H1 (cell line): ENCODE results near the gene VSTM2B. TPM values are rescaled to one million over a fixed set of nuclear protein-coding genes. Genes with fewer than 3 reads are reported as not detected.

ENCODE experiments used
- CTCF ChIA-PET: fragments of 300-600 bp; sonication (Branson Sonifier 250); formaldehyde crosslinking; loops from one replicate; lab custom pipeline; 2021; ENCODE audit not compliant: partially characterized antibody; lab: Charles Lee
- POLR2A ChIA-PET: fragments of 300-600 bp; sonication (Branson Sonifier 250); formaldehyde crosslinking; loops from one replicate; lab custom pipeline; 2021; ENCODE audit warnings: inconsistent platforms; ENCODE audit not compliant: partially characterized antibody; lab: Charles Lee
- DNase-seq, 2 experiments: peaks; one replicate each; pipeline versions ENCODE4 v3.0.0 to v3.0.0-alpha.2; 2010 to 2022; ENCODE audit warnings: low spot score in 2 of 2, low read depth in 1 of 2, mixed read lengths in 1 of 2
- FAIRE-seq: peaks from 2 replicates; lab custom pipeline; 2011; peaks lifted over from hg19 to GRCh38; lab: Jason Lieb, UNC
- H2AFZ ChIP-seq: 2 replicates; pipeline ENCODE4 v1.8.1; 2012; ENCODE audit warnings: low read length, inconsistent platforms
- H2AK5ac ChIP-seq: 2 replicates; pipeline ENCODE4 v1.6.1; 2013; ENCODE audit warnings: low read depth, low read length
- H2BK120ac ChIP-seq: replicated peaks from 2 replicates; pipeline ENCODE3; 2013; ENCODE audit warnings: low read depth, low read length, inconsistent platforms
- H2BK12ac ChIP-seq: 2 replicates; pipeline ENCODE4 v1.6.1; 2013; ENCODE audit warnings: low read depth, low read length
- H2BK15ac ChIP-seq: 2 replicates; pipeline ENCODE4 v1.6.1; 2013; ENCODE audit warnings: low read length
- H2BK20ac ChIP-seq: 2 replicates; pipeline ENCODE4 v1.6.1; 2013; ENCODE audit warnings: low read length
- H2BK5ac ChIP-seq: 2 replicates; pipeline ENCODE4 v1.6.1; 2013; ENCODE audit warnings: low read depth, low read length
- H3K14ac ChIP-seq: 2 replicates; pipeline ENCODE4 v1.6.1; 2013; ENCODE audit warnings: inconsistent platforms; ENCODE audit not compliant: insufficient read length
- H3K18ac ChIP-seq: 2 replicates; pipeline ENCODE4 v1.6.1; 2013; ENCODE audit warnings: low read length; ENCODE audit errors: extremely low read depth
- H3K23ac ChIP-seq: 2 replicates; pipeline ENCODE4 v1.6.1; 2013; ENCODE audit warnings: inconsistent platforms; ENCODE audit not compliant: insufficient read length
- H3K23me2 ChIP-seq: 2 replicates; pipeline ENCODE4 v1.6.1; 2013; ENCODE audit warnings: low read depth, low read length
- H3K27ac ChIP-seq: 2 replicates; pipeline ENCODE4 v1.6.1; 2011; ENCODE audit warnings: low read depth, low read length, inconsistent platforms
- H3K27me3 ChIP-seq, 4 experiments: replicated peaks in 1 of 4; 1 replicate in 1 of 4; 2 replicates in 3 of 4; pipeline versions ENCODE4 v1.6.1 to v1.8.1; 2011 to 2013; ENCODE audit warnings: low read length in 3 of 4, mild to moderate bottlenecking in 3 of 4, inconsistent platforms in 2 of 4, mixed read lengths in 2 of 4, moderate library complexity in 1 of 4; ENCODE audit not compliant: control insufficient read depth in 3 of 4, insufficient read depth in 3 of 4; ENCODE audit errors: extremely low read depth in 1 of 4
- H3K36me3 ChIP-seq, 4 experiments: 2 replicates each; pipeline versions ENCODE4 v1.6.1 to v1.8.1; 2011 to 2013; ENCODE audit warnings: mild to moderate bottlenecking in 4 of 4, low read length in 3 of 4, moderate library complexity in 2 of 4, control low read depth in 1 of 4, inconsistent platforms in 1 of 4; ENCODE audit not compliant: insufficient read depth in 4 of 4, control insufficient read depth in 2 of 4
- H3K4ac ChIP-seq: replicated peaks from 2 replicates; pipeline ENCODE3; 2013; ENCODE audit warnings: low read length, low read depth, mixed read lengths, inconsistent platforms; ENCODE audit not compliant: insufficient read length
- H3K4me1 ChIP-seq, 4 experiments: replicated peaks in 1 of 4; 1 replicate in 1 of 4; 2 replicates in 3 of 4; pipeline versions ENCODE4 v1.6.1 to v1.8.1; 2011 to 2013; ENCODE audit warnings: low read length in 3 of 4, inconsistent platforms in 2 of 4, mixed read lengths in 1 of 4; ENCODE audit not compliant: insufficient read depth in 4 of 4, control insufficient read depth in 3 of 4
- H3K4me2 ChIP-seq, 2 experiments: 2 replicates each; pipeline versions ENCODE4 v1.6.1 to v1.8.1; 2011 to 2013; ENCODE audit warnings: low read depth in 2 of 2, low read length in 2 of 2, control low read depth in 1 of 2, inconsistent platforms in 1 of 2, mild to moderate bottlenecking in 1 of 2; ENCODE audit not compliant: insufficient read depth in 1 of 2
- H3K4me3 ChIP-seq, 4 experiments: fragments of 200-600, 300-600 bp in 1 of 4; sonication (generic), shearing (Covaris generic), sonication (Bioruptor Twin) in 1 of 4; 2 replicates each; pipeline versions ENCODE4 v1.5.1 to v1.8.1; 2011 to 2016; ENCODE audit warnings: low read length in 4 of 4, low read depth in 3 of 4, control low read depth in 2 of 4, inconsistent platforms in 2 of 4, mild to moderate bottlenecking in 2 of 4, mixed read lengths in 1 of 4, moderate library complexity in 1 of 4; ENCODE audit not compliant: insufficient read depth in 2 of 4; ENCODE audit errors: extremely low read depth in 1 of 4
- H3K56ac ChIP-seq: replicated peaks from 2 replicates; pipeline ENCODE3; 2013; ENCODE audit warnings: low read depth, mild to moderate bottlenecking, mixed read lengths, low read length, inconsistent platforms; ENCODE audit not compliant: insufficient read length
- H3K79me1 ChIP-seq: 2 replicates; pipeline ENCODE4 v1.6.1; 2013; ENCODE audit warnings: low read depth, low read length, control low read depth
- H3K79me2 ChIP-seq, 2 experiments: 2 replicates each; pipeline versions ENCODE4 v1.6.1 to v1.8.1; 2012 to 2013; ENCODE audit warnings: low read length in 2 of 2, mild to moderate bottlenecking in 2 of 2, inconsistent platforms in 1 of 2; ENCODE audit not compliant: insufficient read depth in 2 of 2, control insufficient read depth in 1 of 2
- H3K9ac ChIP-seq, 4 experiments: replicated peaks in 1 of 4; 1 replicate in 1 of 4; 2 replicates in 3 of 4; pipeline versions ENCODE4 v1.6.1 to v1.8.1; 2011 to 2013; ENCODE audit warnings: low read depth in 3 of 4, low read length in 3 of 4, control low read depth in 2 of 4, mild to moderate bottlenecking in 2 of 4, moderate library complexity in 2 of 4, inconsistent platforms in 1 of 4; ENCODE audit errors: extremely low read depth in 1 of 4
- H3K9me3 ChIP-seq, 2 experiments: 2 replicates each; pipeline versions ENCODE4 v1.6.1 to v1.8.1; 2012 to 2013; ENCODE audit warnings: mild to moderate bottlenecking in 2 of 2, moderate library complexity in 2 of 2, control low read depth in 1 of 2, inconsistent platforms in 1 of 2, low read depth in 1 of 2, low read length in 1 of 2, mixed read lengths in 1 of 2; ENCODE audit not compliant: insufficient read depth in 2 of 2
- H4K20me1 ChIP-seq, 2 experiments: replicated peaks in 1 of 2; 2 replicates each; pipeline versions ENCODE3 to v1.8.1; 2011 to 2013; ENCODE audit warnings: inconsistent platforms in 2 of 2, low read length in 2 of 2, mild to moderate bottlenecking in 1 of 2; ENCODE audit not compliant: insufficient read depth in 2 of 2, control insufficient read depth in 1 of 2
- H4K5ac ChIP-seq: 2 replicates; pipeline ENCODE4 v1.6.1; 2013; ENCODE audit warnings: low read length, low read depth, mixed read lengths, inconsistent platforms; ENCODE audit not compliant: insufficient read length
- H4K8ac ChIP-seq: 2 replicates; pipeline ENCODE4 v1.8.0; 2013; ENCODE audit warnings: mild to moderate bottlenecking, moderate library complexity, low read length, inconsistent platforms; ENCODE audit not compliant: insufficient read depth; ENCODE audit errors: extremely low read depth
- H4K91ac ChIP-seq: replicated peaks from 2 replicates; pipeline ENCODE3; 2013; ENCODE audit warnings: low read length, mixed read lengths, inconsistent platforms; ENCODE audit not compliant: insufficient read length
- CHD1 ChIP-seq: IDR thresholded peaks from 2 replicates; pipeline ENCODE4 v1.6.1; 2012; ENCODE audit warnings: low read depth, low read length, improper control_type of control experiment
- FOSL1 ChIP-seq: IDR thresholded peaks from 2 replicates; pipeline ENCODE4 v1.6.1; 2011; ENCODE audit warnings: mild to moderate bottlenecking, low read depth, low read length, moderate library complexity; ENCODE audit not compliant: insufficient read depth
- JUND ChIP-seq: IDR thresholded peaks from 2 replicates; pipeline ENCODE4 v1.6.1; 2011; ENCODE audit warnings: mild to moderate bottlenecking, improper control_type of control experiment, low read length
- MAFK ChIP-seq: IDR thresholded peaks from 2 replicates; pipeline ENCODE4 v1.6.1; 2012; ENCODE audit warnings: low read depth, mild to moderate bottlenecking, improper control_type of control experiment, low read length
- POLR2AphosphoS5 ChIP-seq: IDR thresholded peaks from 2 replicates; pipeline ENCODE4 v1.6.1; 2011; ENCODE audit warnings: low read depth, low read length
- SIN3A ChIP-seq, 2 experiments: IDR thresholded peaks in 1 of 2; conservative IDR thresholded peaks in 1 of 2; 2 replicates each; pipeline ENCODE4 v1.6.1; 2011 to 2012; ENCODE audit warnings: low read length in 2 of 2, improper control_type of control experiment in 1 of 2, low read depth in 1 of 2, mild to moderate bottlenecking in 1 of 2
- SP2 ChIP-seq: IDR thresholded peaks from 2 replicates; pipeline ENCODE4 v1.6.1; 2012; ENCODE audit warnings: mild to moderate bottlenecking, low read length, inconsistent platforms
- TAF1 ChIP-seq: IDR thresholded peaks from 2 replicates; pipeline ENCODE4 v1.6.1; 2011; ENCODE audit warnings: mild to moderate bottlenecking, low read depth, low read length
- TBP ChIP-seq: IDR thresholded peaks from 2 replicates; pipeline ENCODE4 v1.6.1; 2011; ENCODE audit warnings: low read depth, low read length, improper control_type of control experiment
- WGBS, 2 experiments: shearing (Covaris generic) in 1 of 2; methylation state at CpG; one replicate each; pipeline versions ENCODE4 v1.1.6 to v1.1.7; 2013 to 2015; ENCODE audit warnings: low lambda C conversion rate in 2 of 2, mixed read lengths in 2 of 2, inconsistent platforms in 1 of 2, low coverage in 1 of 2, missing lambda C conversion rate in 1 of 2; ENCODE audit not compliant: insufficient replicate concordance in 2 of 2, insufficient coverage in 1 of 2, insufficient read length in 1 of 2; ENCODE audit errors: extremely low coverage in 1 of 2, missing lambda C conversion rate in 1 of 2; 5-methylcytosine and 5-hydroxymethylcytosine counted together
- polyA plus RNA-seq, 7 experiments: library from polyadenylated mRNA; depleted of rRNA in 3 of 7; stranded (reverse) in 5 of 7; unstranded in 2 of 7; fragments of >200 nt in 5 of 7; fragments of 200-250 nt in 2 of 7; gene quantifications; 1 replicate in 5 of 7; 2 replicates in 1 of 7; 4 replicates in 1 of 7; pipeline versions ENCODE4 v1.2.1 to v1.2.3, GENCODE V29; 2011 to 2013; ENCODE audit warnings: missing spikeins in 2 of 7, mixed read lengths in 2 of 7
- total RNA-seq: library from RNA; stranded (reverse); fragmentation: NEBNext Ultra II Directional; extraction: Animal tissue kit (Norgen Biotek cat#: 25700); gene quantifications from 2 replicates; pipeline ENCODE4 v1.2.1, GENCODE V29; 2021

VSTM2B gene
- total and polyA plus RNA-seq, 2 of the 8 experiments (the other 6 are each of a cell fraction or from before 2014, with no cell fraction given), result 0.82 to 1.5 TPM

DNA sequence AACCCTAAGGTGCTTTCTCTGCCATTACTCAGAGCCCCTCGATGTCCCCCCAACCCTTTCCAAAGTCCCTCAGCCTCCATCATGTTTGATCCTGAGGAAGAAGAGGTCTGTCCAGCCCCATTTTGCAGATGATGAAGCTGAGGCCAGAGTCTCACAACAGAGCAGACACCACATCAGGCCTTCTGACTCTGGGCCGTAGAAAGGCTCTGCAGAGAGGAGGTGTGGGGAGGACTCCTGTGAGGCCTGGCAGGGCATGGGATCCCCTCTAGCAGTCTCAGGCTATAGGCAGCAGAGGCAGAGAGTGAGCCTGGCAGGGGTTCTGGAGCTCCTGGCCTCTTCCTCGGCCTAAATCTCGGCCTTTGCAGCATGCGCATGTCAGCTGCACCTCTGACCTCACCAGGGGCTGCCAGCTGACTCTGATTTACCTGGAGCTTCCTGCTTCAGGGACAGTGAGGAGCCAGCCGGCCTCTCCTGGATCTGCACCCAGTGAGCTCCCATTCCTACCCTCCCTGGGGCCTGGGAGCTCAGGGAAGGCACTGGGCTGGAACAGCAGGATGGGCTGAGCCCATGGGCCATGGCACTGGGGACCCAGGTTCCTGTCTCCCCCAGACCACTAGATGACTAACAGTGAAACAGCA is 41.7 kb upstream of the VSTM2B start:
- ChIA-PET POLR2A (no interaction called here), CTCF (interaction anchor here (0.8 to 2.5 kb wide), 6 partner anchors 9 to 113 kb away, joined by 3 to 9 read pairs (median 4); no protein-coding TSS in a partner anchor)
- H3K23me2 ChIP-seq, result no peaks in the 10 kb centered on the region
- DNase-seq (peak in 1 of 2 experiments; percentile 37), FAIRE-seq (no peak)
- no peaks in the 10 kb centered on the region for H3K36me3 ChIP-seq
- H3K14ac ChIP-seq, result no peak overlapping the region
- H4K8ac ChIP-seq, result no peak overlapping the region
- H2AFZ ChIP-seq, result no peak overlapping the region; the same call in 1 of the 2 replicates
- peaks cover 0 to 8% of the 10 kb centered on the region in 2 experiments; a peak in 2 of 4 replicates for H3K9me3 ChIP-seq
- no peak overlapping the region for H2BK15ac ChIP-seq
- no peak overlapping the region for H3K27ac ChIP-seq
- H3K18ac ChIP-seq, result no peak overlapping the region
- H3K23ac ChIP-seq, result no peak overlapping the region
- no peak overlapping the region for H3K4me3 ChIP-seq
- H2BK20ac ChIP-seq, result no peak overlapping the region
- no peak overlapping the region for H3K4ac ChIP-seq
- H3K9ac ChIP-seq, result no peak overlapping the region
- H2BK12ac ChIP-seq, result no peak overlapping the region
- H2AK5ac ChIP-seq, result no peak overlapping the region
- H3K4me2 ChIP-seq, result no peak overlapping the region; a peak in 1 of 4 replicates
- no peak overlapping the region for H3K56ac ChIP-seq
- no peaks in the 10 kb centered on the region for H4K20me1 ChIP-seq
- peaks cover 0 to 4% (median under 1%) of the 10 kb centered on the region in 4 experiments; a peak in 3 of 7 replicates for H3K4me1 ChIP-seq
- H3K79me2 ChIP-seq, result no peaks in the 10 kb centered on the region
- no peak overlapping the region for H2BK120ac ChIP-seq
- H4K5ac ChIP-seq, result no peak overlapping the region
- 82% methylated on average over 6 of the region's 6 CpGs; no CpG with 5 or more reads in 1 of the 2 experiments for WGBS, 2 experiments
- H4K91ac ChIP-seq, result no peak overlapping the region
- TF ChIP-seq MAFK, result no peak
- TF ChIP-seq SIN3A (conservative IDR thresholded peaks at IDR 0.05 in 1 of 2, IDR thresholded peaks at IDR 0.05 in 1 of 2; ENCODE audit: low read depth in 1 of 2, low read length in 2 of 2), result no peak
- TF ChIP-seq POLR2AphosphoS5, result no peak
- TF ChIP-seq JUND, result no peak
- TF ChIP-seq TBP, result no peak
- no peak for TF ChIP-seq SP2
- no peak for TF ChIP-seq FOSL1
- TF ChIP-seq TAF1, result no peak
- TF ChIP-seq CHD1, result no peak
- no peaks in the 10 kb centered on the region for H3K27me3 ChIP-seq
- H2BK5ac ChIP-seq, result no peak overlapping the region
- no peaks in the 10 kb centered on the region for H3K79me1 ChIP-seq
